ENCODE measurements around the gene SNX25.

- TF ChIP-seq REST (IDR thresholded peaks at IDR 0.05) (no peak), CTCF (IDR thresholded peaks at IDR 0.05; ENCODE audit: low read depth, low read length, missing input control) (no peak), EGR1 (IDR thresholded peaks at IDR 0.05; ENCODE audit: low read depth in 2 of 2) (no peak), ZBTB33 (IDR thresholded peaks at IDR 0.05) (no peak), JUND (IDR thresholded peaks at IDR 0.05) (no peak)
These were observed 23.0 kb downstream of the SNX25 start for GRCh38 chr4:185232370-185232769.

Data from liver (tissue), 3 donors.